HCT116 (cell line): ENCODE data around the gene POSTN. TPM values are rescaled to one million over a fixed set of nuclear protein-coding genes. Genes with fewer than 3 reads are reported as not detected.

ENCODE experiments used
- ATAC-seq: fragments of 200-7000 bp; cut with Tn5 transposase; 2 replicates; pipeline ENCODE4 v1.9.1; 2020; ENCODE audit warnings: mild to moderate bottlenecking, moderate library complexity
- BruUV-seq: library from RNA; stranded (reverse); fragments of 400-500 nt; replicated peaks from 2 replicates; lab custom pipeline; 2021; lab: Mats Ljungman, UMichigan
- CTCF ChIA-PET: fragments of 300-600 bp; sonication (Branson Sonifier 250); formaldehyde crosslinking; loops from one replicate; lab custom pipeline; 2021; ENCODE audit warnings: antibody characterized with exemption; lab: Charles Lee
- POLR2A ChIA-PET: fragments of 300-600, 350-600 bp; sonication (Branson Sonifier 250); formaldehyde crosslinking; loops from one replicate; lab custom pipeline; 2021; ENCODE audit warnings: antibody characterized with exemption; lab: Charles Lee
- RAD21 ChIA-PET, 2 experiments: fragments of 300-600 bp; sonication (Branson Sonifier 250); formaldehyde crosslinking; loops; one replicate each; lab custom pipeline; 2023; ENCODE audit warnings: low total read pairs in 2 of 2; ENCODE audit not compliant: uncharacterized antibody in 2 of 2, unreplicated experiment in 2 of 2, low non-redundant PET in 1 of 2; lab: Charles Lee
- DNase-seq: peaks from one replicate; pipeline ENCODE4 v3.0.0-alpha.2; 2010; ENCODE audit warnings: low read depth, low spot score
- H2AFZ ChIP-seq: fragments of 200-600 bp; shearing (Covaris generic), sonication (generic); 2 replicates; pipeline ENCODE4 v1.6.1; 2017; ENCODE audit warnings: low read depth, mixed run types, mixed read lengths, antibody characterized with exemption, low read length; ENCODE audit not compliant: poor library complexity, severe bottlenecking
- H3K27ac ChIP-seq: 2 replicates; pipeline ENCODE4 v1.5.1; 2012; ENCODE audit warnings: low read depth, low read length
- H3K27me3 ChIP-seq: fragments of 200-600 bp; sonication (generic); 2 replicates; pipeline ENCODE4 v1.6.1; 2016; ENCODE audit warnings: mixed run types, low read length, mixed read lengths; ENCODE audit not compliant: insufficient read depth
- H3K36me3 ChIP-seq, 2 experiments: fragments of 200-500 bp in 1 of 2; fragments of 200-600 bp in 1 of 2; sonication (Bioruptor generic) in 1 of 2; sonication (generic) in 1 of 2; 2 replicates each; pipeline versions ENCODE4 v1.5.1 to v1.6.1; 2014 to 2016; ENCODE audit warnings: low read length in 2 of 2, inconsistent platforms in 1 of 2, mixed read lengths in 1 of 2, mixed run types in 1 of 2; ENCODE audit not compliant: insufficient read depth in 2 of 2, control insufficient read depth in 1 of 2
- H3K4me1 ChIP-seq, 2 experiments: fragments of 200-600 bp in 1 of 2; sonication (generic) in 1 of 2; 2 replicates each; pipeline versions ENCODE4 v1.5.1 to v1.6.1; 2012 to 2017; ENCODE audit warnings: low read length in 2 of 2, inconsistent platforms in 1 of 2, mild to moderate bottlenecking in 1 of 2, mixed read lengths in 1 of 2, mixed run types in 1 of 2, moderate library complexity in 1 of 2; ENCODE audit not compliant: insufficient read depth in 2 of 2, control insufficient read depth in 1 of 2
- H3K4me2 ChIP-seq: fragments of 200-600 bp; sonication (generic); 2 replicates; pipeline ENCODE4 v1.6.1; 2017; ENCODE audit warnings: mixed run types, low read length, mixed read lengths
- H3K4me3 ChIP-seq, 2 experiments: fragments of 200-600 bp in 1 of 2; sonication (generic) in 1 of 2; replicated peaks in 1 of 2; 2 replicates each; pipeline ENCODE4 v1.5.1; 2011 to 2016; ENCODE audit warnings: low read length in 2 of 2, control low read depth in 1 of 2, low read depth in 1 of 2, mild to moderate bottlenecking in 1 of 2, mixed read lengths in 1 of 2, mixed run types in 1 of 2
- H3K79me2 ChIP-seq: fragments of 200-600 bp; sonication (generic); 2 replicates; pipeline ENCODE4 v1.6.1; 2017; ENCODE audit warnings: mild to moderate bottlenecking, mixed run types, low read length, moderate library complexity, mixed read lengths; ENCODE audit not compliant: insufficient read depth
- H3K9ac ChIP-seq: fragments of 200-600 bp; sonication (generic); 2 replicates; pipeline ENCODE4 v1.6.1; 2016; ENCODE audit warnings: low read length, mixed read lengths
- H3K9me2 ChIP-seq: fragments of 200-600 bp; sonication (generic), shearing (Covaris generic); 2 replicates; pipeline ENCODE4 v1.6.1; 2017; ENCODE audit warnings: mixed run types, mild to moderate bottlenecking, moderate library complexity; ENCODE audit not compliant: insufficient read depth
- H3K9me3 ChIP-seq, 2 experiments: fragments of 200-500 bp in 1 of 2; fragments of 200-600 bp in 1 of 2; sonication (Bioruptor generic) in 1 of 2; sonication (generic) in 1 of 2; 2 replicates each; pipeline ENCODE4 v1.6.1; 2014 to 2017; ENCODE audit warnings: low read length in 2 of 2, mixed read lengths in 2 of 2, inconsistent platforms in 1 of 2, low read depth in 1 of 2, mild to moderate bottlenecking in 1 of 2, mixed run types in 1 of 2, moderate library complexity in 1 of 2; ENCODE audit not compliant: control insufficient read depth in 1 of 2, insufficient read depth in 1 of 2
- H4K20me1 ChIP-seq: fragments of 200-600 bp; sonication (generic), shearing (Covaris generic); 2 replicates; pipeline ENCODE4 v1.6.1; 2017; ENCODE audit warnings: mixed run types, mild to moderate bottlenecking, moderate library complexity; ENCODE audit not compliant: insufficient read depth
- CBX3 ChIP-seq: IDR thresholded peaks from 2 replicates; pipeline ENCODE4 v1.6.1; 2012; ENCODE audit warnings: low read depth
- EGR1 ChIP-seq: IDR thresholded peaks from 2 replicates; pipeline ENCODE4 v1.6.1; 2012; ENCODE audit warnings: low read depth
- ELF1 ChIP-seq: IDR thresholded peaks from 2 replicates; pipeline ENCODE4 v1.6.1; 2012; ENCODE audit warnings: low read depth, borderline replicate concordance
- FOSL1 ChIP-seq: IDR thresholded peaks from 2 replicates; pipeline ENCODE4 v1.6.1; 2012; ENCODE audit warnings: low read depth
- POLR2A ChIP-seq: IDR thresholded peaks from 2 replicates; pipeline ENCODE4 v1.7.0; 2011; ENCODE audit warnings: borderline replicate concordance; ENCODE audit not compliant: insufficient read depth, insufficient read length; ENCODE audit errors: extremely low read depth
- RAD21 ChIP-seq: IDR thresholded peaks from 2 replicates; pipeline ENCODE4 v1.6.1; 2012; ENCODE audit warnings: low read depth, mild to moderate bottlenecking
- SP1 ChIP-seq: IDR thresholded peaks from 2 replicates; pipeline ENCODE4 v1.6.1; 2012; ENCODE audit warnings: low read depth
- SRF ChIP-seq: IDR thresholded peaks from 2 replicates; pipeline ENCODE4 v1.6.1; 2012; ENCODE audit warnings: low read depth
- ZBTB33 ChIP-seq: IDR thresholded peaks from 2 replicates; pipeline ENCODE4 v1.6.1; 2011; ENCODE audit warnings: mild to moderate bottlenecking, low read length, moderate library complexity; ENCODE audit not compliant: insufficient replicate concordance; ENCODE audit errors: extremely low read depth
- ZFX ChIP-seq: fragments of 450-650 bp; IDR thresholded peaks from 2 replicates; pipeline ENCODE4 v1.6.1; 2017
- ZNF274 ChIP-seq: fragments of 200-500 bp; sonication (Bioruptor generic); IDR thresholded peaks from 2 replicates; pipeline ENCODE4 v1.6.1; 2014; ENCODE audit warnings: mild to moderate bottlenecking, low read depth, low read length, inconsistent platforms
- intact Hi-C: fragments of 100-400 bp; cut with micrococcal nuclease; formaldehyde crosslinking; loops from 2 replicates; pipeline ENCODE4 v1.10.0; 2022
- total RNA-seq: library from RNA; stranded (reverse); gene quantifications from one replicate; pipeline ENCODE4 v1.2.1, GENCODE V29; 2021; ENCODE audit not compliant: unreplicated experiment
- TF ChIP-seq, protein P1 (sequence below), 3 experiments: fragments of 200-600 bp in 1 of 3; sonication (generic) in 1 of 3; IDR thresholded peaks in 2 of 3; conservative IDR thresholded peaks in 1 of 3; 2 replicates each; pipeline ENCODE4 v1.5.1; 2012 to 2017; ENCODE audit warnings: low read depth in 2 of 3, low read length in 2 of 3, antibody characterized with exemption in 1 of 3, borderline replicate concordance in 1 of 3, control low read depth in 1 of 3, mild to moderate bottlenecking in 1 of 3, mixed read lengths in 1 of 3, mixed run types in 1 of 3, moderate library complexity in 1 of 3; ENCODE audit not compliant: insufficient read depth in 1 of 3
- TF ChIP-seq, protein P2 (sequence below): IDR thresholded peaks from 2 replicates; pipeline ENCODE4 v1.6.1; 2012; ENCODE audit warnings: low read depth
- TF ChIP-seq, protein P3 (sequence below): IDR thresholded peaks from 2 replicates; pipeline ENCODE4 v1.6.1; 2012

POSTN gene
- total RNA-seq, 1 experiment from 2014 or later: not detected

DNA sequence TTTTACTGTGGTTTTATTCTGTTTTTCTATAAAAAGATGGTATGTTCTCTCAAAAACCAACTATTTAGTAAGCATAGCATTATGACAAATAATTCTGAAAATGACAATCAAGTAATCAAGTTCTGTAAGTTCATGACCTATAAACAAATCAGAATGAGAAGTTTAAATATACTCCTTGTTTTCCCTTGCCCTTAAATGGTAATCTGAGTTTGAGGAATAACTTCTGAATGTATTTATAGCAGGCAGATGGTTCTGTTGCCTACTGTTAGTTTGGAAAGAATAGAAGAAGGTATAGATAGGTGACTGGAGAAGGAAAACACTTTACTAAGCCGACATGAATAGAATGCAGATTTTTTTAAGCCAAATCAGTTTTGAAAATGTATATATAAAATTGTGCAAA lies 63.9 kb downstream of the POSTN start:
- RAD21 ChIA-PET: no interaction called here

DNA sequence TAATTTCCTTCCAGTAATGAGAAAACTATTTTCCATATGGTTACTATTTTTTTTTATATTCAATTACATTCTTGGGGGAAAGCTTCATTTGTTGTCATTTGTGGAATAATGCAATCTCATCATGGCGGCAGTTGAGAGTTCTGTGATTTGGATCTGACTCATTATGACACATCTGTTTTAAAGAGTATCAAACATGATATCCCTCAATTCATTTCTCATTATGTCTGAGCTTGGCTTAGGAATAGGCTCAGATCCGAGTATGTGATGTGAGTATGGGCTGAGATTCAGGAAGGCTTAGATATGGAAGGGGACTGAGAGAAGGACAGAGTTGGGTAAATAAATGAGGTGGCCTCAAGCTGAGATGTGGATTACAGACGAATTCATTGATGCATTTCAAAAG lies 64.4 kb downstream of the POSTN start:
- H3K9me2 ChIP-seq: no peaks in the 10 kb centered on the region
- intact Hi-C loops: no loop called here
- peaks cover 19 to 25% of the 10 kb centered on the region in 2 experiments; a peak in 2 of 4 replicates for H3K9me3 ChIP-seq
- DNase-seq (no peak), ATAC-seq (no peak)
- ChIA-PET CTCF (no interaction called here), POLR2A (no interaction called here), RAD21 (no interaction called here)
- no peak overlapping the region for H3K27ac ChIP-seq
- H4K20me1 ChIP-seq: no peaks in the 10 kb centered on the region
- no peaks in the 10 kb centered on the region for H3K79me2 ChIP-seq
- no peaks in the 10 kb centered on the region for H3K4me1 ChIP-seq
- no TSS peak for BruUV-seq
- H3K36me3 ChIP-seq: no peaks in the 10 kb centered on the region
- H3K27me3 ChIP-seq: no peaks in the 10 kb centered on the region
- H3K9ac ChIP-seq: no peak overlapping the region
- no peak overlapping the region for H3K4me2 ChIP-seq
- no peak overlapping the region for H3K4me3 ChIP-seq
- no peak overlapping the region for H2AFZ ChIP-seq
- TF ChIP-seq ELF1 (no peak), EGR1 (no peak), FOSL1 (no peak), CBX3 (no peak), ZBTB33 (no peak), ZNF274 (no peak), RAD21 (no peak), SP1 (no peak), POLR2A (no peak), SRF (no peak), ZFX (no peak)
- TF ChIP-seq, protein P1, sequence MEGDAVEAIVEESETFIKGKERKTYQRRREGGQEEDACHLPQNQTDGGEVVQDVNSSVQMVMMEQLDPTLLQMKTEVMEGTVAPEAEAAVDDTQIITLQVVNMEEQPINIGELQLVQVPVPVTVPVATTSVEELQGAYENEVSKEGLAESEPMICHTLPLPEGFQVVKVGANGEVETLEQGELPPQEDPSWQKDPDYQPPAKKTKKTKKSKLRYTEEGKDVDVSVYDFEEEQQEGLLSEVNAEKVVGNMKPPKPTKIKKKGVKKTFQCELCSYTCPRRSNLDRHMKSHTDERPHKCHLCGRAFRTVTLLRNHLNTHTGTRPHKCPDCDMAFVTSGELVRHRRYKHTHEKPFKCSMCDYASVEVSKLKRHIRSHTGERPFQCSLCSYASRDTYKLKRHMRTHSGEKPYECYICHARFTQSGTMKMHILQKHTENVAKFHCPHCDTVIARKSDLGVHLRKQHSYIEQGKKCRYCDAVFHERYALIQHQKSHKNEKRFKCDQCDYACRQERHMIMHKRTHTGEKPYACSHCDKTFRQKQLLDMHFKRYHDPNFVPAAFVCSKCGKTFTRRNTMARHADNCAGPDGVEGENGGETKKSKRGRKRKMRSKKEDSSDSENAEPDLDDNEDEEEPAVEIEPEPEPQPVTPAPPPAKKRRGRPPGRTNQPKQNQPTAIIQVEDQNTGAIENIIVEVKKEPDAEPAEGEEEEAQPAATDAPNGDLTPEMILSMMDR (IDR thresholded peaks at IDR 0.05 in 2 of 3, conservative IDR thresholded peaks at IDR 0.05 in 1 of 3; ENCODE audit: borderline replicate concordance in 1 of 3, insufficient read depth in 1 of 3, low read depth in 2 of 3, low read length in 2 of 3): no peak
- TF ChIP-seq, protein P2, sequence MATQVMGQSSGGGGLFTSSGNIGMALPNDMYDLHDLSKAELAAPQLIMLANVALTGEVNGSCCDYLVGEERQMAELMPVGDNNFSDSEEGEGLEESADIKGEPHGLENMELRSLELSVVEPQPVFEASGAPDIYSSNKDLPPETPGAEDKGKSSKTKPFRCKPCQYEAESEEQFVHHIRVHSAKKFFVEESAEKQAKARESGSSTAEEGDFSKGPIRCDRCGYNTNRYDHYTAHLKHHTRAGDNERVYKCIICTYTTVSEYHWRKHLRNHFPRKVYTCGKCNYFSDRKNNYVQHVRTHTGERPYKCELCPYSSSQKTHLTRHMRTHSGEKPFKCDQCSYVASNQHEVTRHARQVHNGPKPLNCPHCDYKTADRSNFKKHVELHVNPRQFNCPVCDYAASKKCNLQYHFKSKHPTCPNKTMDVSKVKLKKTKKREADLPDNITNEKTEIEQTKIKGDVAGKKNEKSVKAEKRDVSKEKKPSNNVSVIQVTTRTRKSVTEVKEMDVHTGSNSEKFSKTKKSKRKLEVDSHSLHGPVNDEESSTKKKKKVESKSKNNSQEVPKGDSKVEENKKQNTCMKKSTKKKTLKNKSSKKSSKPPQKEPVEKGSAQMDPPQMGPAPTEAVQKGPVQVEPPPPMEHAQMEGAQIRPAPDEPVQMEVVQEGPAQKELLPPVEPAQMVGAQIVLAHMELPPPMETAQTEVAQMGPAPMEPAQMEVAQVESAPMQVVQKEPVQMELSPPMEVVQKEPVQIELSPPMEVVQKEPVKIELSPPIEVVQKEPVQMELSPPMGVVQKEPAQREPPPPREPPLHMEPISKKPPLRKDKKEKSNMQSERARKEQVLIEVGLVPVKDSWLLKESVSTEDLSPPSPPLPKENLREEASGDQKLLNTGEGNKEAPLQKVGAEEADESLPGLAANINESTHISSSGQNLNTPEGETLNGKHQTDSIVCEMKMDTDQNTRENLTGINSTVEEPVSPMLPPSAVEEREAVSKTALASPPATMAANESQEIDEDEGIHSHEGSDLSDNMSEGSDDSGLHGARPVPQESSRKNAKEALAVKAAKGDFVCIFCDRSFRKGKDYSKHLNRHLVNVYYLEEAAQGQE: no peak
- TF ChIP-seq, protein P3, sequence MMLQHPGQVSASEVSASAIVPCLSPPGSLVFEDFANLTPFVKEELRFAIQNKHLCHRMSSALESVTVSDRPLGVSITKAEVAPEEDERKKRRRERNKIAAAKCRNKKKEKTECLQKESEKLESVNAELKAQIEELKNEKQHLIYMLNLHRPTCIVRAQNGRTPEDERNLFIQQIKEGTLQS: no peak

More for the DNA sequence above, 63.9 kb downstream of the POSTN start:
- no peak overlapping the region for H3K27ac ChIP-seq
- TF ChIP-seq ELF1: no peak
- ATAC-seq: no peak
- H3K4me2 ChIP-seq: no peak overlapping the region
- H3K9me3 ChIP-seq: peaks cover 16 to 20% of the 10 kb centered on the region in 2 experiments; a peak in 2 of 4 replicates
- no peaks in the 10 kb centered on the region for H4K20me1 ChIP-seq
- no peaks in the 10 kb centered on the region for H3K9me2 ChIP-seq
- ChIA-PET POLR2A (no interaction called here), CTCF (no interaction called here)
- no peaks in the 10 kb centered on the region for H3K27me3 ChIP-seq
- intact Hi-C loops: no loop called here
- no peak overlapping the region for H3K4me3 ChIP-seq
- H2AFZ ChIP-seq: no peak overlapping the region
- H3K9ac ChIP-seq: no peak overlapping the region
- BruUV-seq: no TSS peak
- H3K36me3 ChIP-seq: no peaks in the 10 kb centered on the region
- no peaks in the 10 kb centered on the region for H3K79me2 ChIP-seq
- no peaks in the 10 kb centered on the region for H3K4me1 ChIP-seq
- no peak for DNase-seq
